HG03135 (cell line): ENCODE data around the gene SLFN13.
"Not testable (repeated sequence)": the region's sequence is repeated elsewhere in the genome, so short reads cannot be mapped to it uniquely, and the experiment has no call there.

Experiments used
- ATAC-seq: cut with Tn5 transposase; IDR thresholded peaks from one replicate; pipeline ENCODE4 v1.9.1; 2021; ENCODE audit warnings: mild to moderate bottlenecking, moderate library complexity; ENCODE audit not compliant: unreplicated experiment

Gene SLFN13

GRCh38 chr17:35448214-35448898 is at the start of gene SLFN13:
TSS of gene SLFN13 (minus strand) at chr17:35448766. CDS start at chr17:35445680, 3,086 bp downstream.
- peak; percentile 73 for ATAC-seq

GRCh38 chr17:35496451-35497290 is 48.1 kb upstream of the SLFN13 start:
- ATAC-seq, result no peak

- ATAC-seq, result no peak
Observed at GRCh38 chr17:35493040-35493439, 44.5 kb upstream of the SLFN13 start.

- ATAC-seq, result no peak
Observed at GRCh38 chr17:35491417-35491816, 42.9 kb upstream of the SLFN13 start.

GRCh38 chr17:35489944-35490343 is 41.4 kb upstream of the SLFN13 start:
- ATAC-seq, result no peak

- no peak for ATAC-seq
Observed at GRCh38 chr17:35488991-35489390, 40.4 kb upstream of the SLFN13 start.

GRCh38 chr17:35486920-35487732 is 38.6 kb upstream of the SLFN13 start:
- ATAC-seq, result peak; percentile 58

GRCh38 chr17:35479271-35479670 is 30.7 kb upstream of the SLFN13 start:
- no peak for ATAC-seq

- no peak for ATAC-seq
Observed at GRCh38 chr17:35477248-35477647, 28.7 kb upstream of the SLFN13 start.

GRCh38 chr17:35476283-35476820 is 27.8 kb upstream of the SLFN13 start:
- ATAC-seq, result no peak

- ATAC-seq, result no peak
Observed at GRCh38 chr17:35468475-35468874, 19.9 kb upstream of the SLFN13 start.

GRCh38 chr17:35467824-35468223 is 19.3 kb upstream of the SLFN13 start:
- ATAC-seq, result no peak

- peak; percentile 84 for ATAC-seq
Observed at GRCh38 chr17:35460354-35460851, 11.8 kb upstream of the SLFN13 start.

- not testable (repeated sequence) for ATAC-seq
Observed at GRCh38 chr17:35454035-35454434, 5.5 kb upstream of the SLFN13 start.

GRCh38 chr17:35453171-35453570 is 4.6 kb upstream of the SLFN13 start:
- ATAC-seq, result no peak

- no peak for ATAC-seq
Observed at GRCh38 chr17:35449371-35449931, 885 bp upstream of the SLFN13 start.

GRCh38 chr17:35448899-35449227 is 297 bp upstream of the SLFN13 start:
- no peak for ATAC-seq

- ATAC-seq, result no peak
Observed at GRCh38 chr17:35447499-35447898, 1.1 kb downstream of the SLFN13 start.

- ATAC-seq, result no peak
Observed at GRCh38 chr17:35438433-35438832, 10.1 kb downstream of the SLFN13 start.

- peak; percentile 15 for ATAC-seq
Observed at GRCh38 chr17:35433075-35433894, 15.3 kb downstream of the SLFN13 start.
